OCI-LY3 (cell line): ENCODE results near the gene CCDC9B.
A peak's percentile ranks its signal among the peaks of the same experiment; 100 is the strongest.

Experiments
- H2AFZ ChIP-seq: fragments of 200-600, 300-600 bp; shearing (Covaris generic); 2 replicates; pipeline ENCODE4 v1.6.0; 2014; ENCODE audit warnings: antibody characterized with exemption, low read depth, low read length
- H3K27ac ChIP-seq: fragments of 200-600, 300-600 bp; sonication (generic); 2 replicates; pipeline ENCODE4 v1.5.1; 2014; ENCODE audit warnings: mild to moderate bottlenecking, low read length, moderate library complexity, mixed read lengths
- H3K27me3 ChIP-seq: fragments of 200-600, 300-600 bp; sonication (generic); 2 replicates; pipeline ENCODE4 v1.6.1; 2014; ENCODE audit warnings: low read depth, low read length, mixed read lengths
- H3K36me3 ChIP-seq: fragments of 200-600, 300-600 bp; sonication (generic); replicated peaks from 2 replicates; pipeline ENCODE3; 2014; ENCODE audit warnings: low read depth, low read length, mixed read lengths
- H3K4me1 ChIP-seq: fragments of 300-600, 200-600 bp; sonication (generic); 2 replicates; pipeline ENCODE4 v1.6.1; 2014; ENCODE audit warnings: low read length, mixed read lengths
- H3K4me2 ChIP-seq: fragments of 200-600, 300-600 bp; sonication (generic); 2 replicates; pipeline ENCODE4 v1.6.1; 2014; ENCODE audit warnings: low read length, mixed read lengths
- H3K4me3 ChIP-seq: fragments of 300-600, 200-600 bp; sonication (generic); 2 replicates; pipeline ENCODE4 v1.5.1; 2014; ENCODE audit warnings: antibody characterized with exemption, mild to moderate bottlenecking, low read length, moderate library complexity
- H3K79me2 ChIP-seq: fragments of 300-600, 200-600 bp; shearing (Covaris generic); 2 replicates; pipeline ENCODE4 v1.6.1; 2014; ENCODE audit warnings: mild to moderate bottlenecking, low read length, mixed read lengths
- H3K9ac ChIP-seq: fragments of 300-600, 200-600 bp; shearing (Covaris generic); 2 replicates; pipeline ENCODE4 v1.6.0; 2014; ENCODE audit warnings: mild to moderate bottlenecking, low read length, moderate library complexity
- H3K9me3 ChIP-seq: fragments of 200-600, 300-600 bp; shearing (Covaris generic); 2 replicates; pipeline ENCODE4 v1.6.1; 2014; ENCODE audit warnings: low read length, mixed read lengths; ENCODE audit not compliant: insufficient read depth
- H4K20me1 ChIP-seq: fragments of 200-600, 300-600 bp; sonication (generic); 2 replicates; pipeline ENCODE4 v1.6.1; 2016; ENCODE audit warnings: low read length, mixed read lengths; ENCODE audit not compliant: insufficient read depth
- CTCF ChIP-seq: fragments of 200-600, 300-600 bp; sonication (generic); IDR thresholded peaks from 2 replicates; pipeline ENCODE4 v1.5.1; 2014; ENCODE audit warnings: antibody characterized with exemption, low read length, low read depth
- EZH2phosphoT487 ChIP-seq: fragments of 200-600 bp; shearing (Covaris generic); IDR thresholded peaks from 2 replicates; pipeline ENCODE4 v1.6.1; 2018; ENCODE audit warnings: antibody characterized with exemption, mixed run types, low read depth

CCDC9B gene

GRCh38 chr15:40333922-40334492 lies 6.7 kb downstream of the CCDC9B start:
- Histone ChIP-seq H2AFZ (peak overlapping the region; percentile 66; the same call in 1 of the 2 replicates), H3K36me3 (peaks cover 9% of the 10 kb centered on the region), H3K9me3 (no peaks in the 10 kb centered on the region), H3K79me2 (no peaks in the 10 kb centered on the region), H3K4me3 (0 out of 2 replicates have a peak overlapping the region, but pooled peaks have one; percentile 18), H4K20me1 (no peaks in the 10 kb centered on the region), H3K27ac (no peak overlapping the region), H3K4me2 (peak overlapping the region; percentile 39), H3K4me1 (peaks cover 36% of the 10 kb centered on the region), H3K27me3 (no peaks in the 10 kb centered on the region), H3K9ac (no peak overlapping the region)
- TF ChIP-seq CTCF: no peak
- TF ChIP-seq EZH2phosphoT487: no peak

- no peak overlapping the region for H3K27ac ChIP-seq
- H3K4me3 ChIP-seq: no peak overlapping the region
- H3K4me1 ChIP-seq: peaks cover 31% of the 10 kb centered on the region
- no peak for TF ChIP-seq EZH2phosphoT487
- TF ChIP-seq CTCF: no peak
- H3K9me3 ChIP-seq: no peaks in the 10 kb centered on the region
- H3K9ac ChIP-seq: no peak overlapping the region
- H2AFZ ChIP-seq: no peak overlapping the region
- peaks cover 24% of the 10 kb centered on the region for H3K36me3 ChIP-seq
- H4K20me1 ChIP-seq: no peaks in the 10 kb centered on the region
- H3K79me2 ChIP-seq: no peaks in the 10 kb centered on the region
- no peaks in the 10 kb centered on the region for H3K27me3 ChIP-seq
- no peak overlapping the region for H3K4me2 ChIP-seq
Measured at GRCh38 chr15:40332113-40332781, 8.5 kb downstream of the CCDC9B start.

GRCh38 chr15:40331637-40332036 lies 9.1 kb downstream of the CCDC9B start:
- TF ChIP-seq EZH2phosphoT487 (no peak), CTCF (no peak)
- peaks cover 27% of the 10 kb centered on the region for H3K4me1 ChIP-seq
- no peaks in the 10 kb centered on the region for H3K79me2 ChIP-seq
- no peak overlapping the region for H3K4me3 ChIP-seq
- H3K27ac ChIP-seq: no peak overlapping the region
- peaks cover 27% of the 10 kb centered on the region for H3K36me3 ChIP-seq
- H3K9ac ChIP-seq: no peak overlapping the region
- no peaks in the 10 kb centered on the region for H4K20me1 ChIP-seq
- H3K4me2 ChIP-seq: no peak overlapping the region
- no peaks in the 10 kb centered on the region for H3K27me3 ChIP-seq
- no peaks in the 10 kb centered on the region for H3K9me3 ChIP-seq
- no peak overlapping the region for H2AFZ ChIP-seq

- Histone ChIP-seq H3K36me3 (peaks cover 31% of the 10 kb centered on the region), H3K9me3 (no peaks in the 10 kb centered on the region), H3K79me2 (no peaks in the 10 kb centered on the region), H2AFZ (no peak overlapping the region), H4K20me1 (no peaks in the 10 kb centered on the region), H3K4me3 (no peak overlapping the region), H3K27ac (no peak overlapping the region), H3K4me2 (no peak overlapping the region), H3K27me3 (no peaks in the 10 kb centered on the region), H3K4me1 (peaks cover 22% of the 10 kb centered on the region), H3K9ac (no peak overlapping the region)
- TF ChIP-seq CTCF (no peak), EZH2phosphoT487 (no peak)
Measured at GRCh38 chr15:40331026-40331425, 9.7 kb downstream of the CCDC9B start.
